GM23338 (cell line): ENCODE measurements around the gene SEZ6L. TPM values are rescaled to one million over a fixed set of nuclear protein-coding genes. Genes with fewer than 3 reads are reported as not detected.

ENCODE experiments used
- ATAC-seq: fragments of 200-7000 bp; cut with Tn5 transposase; 3 replicates; pipeline ENCODE4 v1.9.1; 2020
- DNase-seq: peaks from one replicate; pipeline ENCODE4 v3.0.0-alpha.2; 2015; ENCODE audit warnings: low spot score
- H2AFZ ChIP-seq: fragments of 200-600 bp; sonication (generic); 2 replicates; pipeline ENCODE4 v1.8.0; 2016; ENCODE audit warnings: antibody characterized with exemption, mild to moderate bottlenecking, moderate library complexity
- H3F3A ChIP-seq: fragments of 200-600 bp; sonication (generic); replicated peaks from 2 replicates; pipeline ENCODE4 v1.8.0; 2017; ENCODE audit warnings: antibody characterized with exemption, mixed run types, low read depth
- H3K27ac ChIP-seq: fragments of 200-600 bp; sonication (generic); 2 replicates; pipeline ENCODE4 v1.6.1; 2016; ENCODE audit warnings: low read depth
- H3K27me3 ChIP-seq: fragments of 200-600 bp; sonication (generic); 2 replicates; pipeline ENCODE4 v1.8.0; 2016; ENCODE audit warnings: mild to moderate bottlenecking, mixed run types, moderate library complexity; ENCODE audit not compliant: insufficient read depth
- H3K36me3 ChIP-seq: fragments of 200-600 bp; sonication (generic); 2 replicates; pipeline ENCODE4 v1.8.0; 2016; ENCODE audit warnings: mild to moderate bottlenecking; ENCODE audit not compliant: insufficient read depth
- H3K4me1 ChIP-seq: fragments of 200-600 bp; sonication (generic); 2 replicates; pipeline ENCODE4 v1.8.0; 2016; ENCODE audit warnings: mild to moderate bottlenecking, moderate library complexity; ENCODE audit not compliant: insufficient read depth
- H3K4me2 ChIP-seq: fragments of 200-600 bp; sonication (generic); 2 replicates; pipeline ENCODE4 v1.7.1; 2017; ENCODE audit warnings: mixed run types
- H3K4me3 ChIP-seq: fragments of 200-600 bp; sonication (generic); 2 replicates; pipeline ENCODE4 v1.6.1; 2016; ENCODE audit warnings: mixed run types
- H3K79me2 ChIP-seq: fragments of 200-600 bp; sonication (generic); replicated peaks from 2 replicates; pipeline ENCODE4 v1.8.0; 2017; ENCODE audit warnings: mild to moderate bottlenecking; ENCODE audit not compliant: insufficient read depth
- H3K9me2 ChIP-seq: fragments of 200-600 bp; sonication (generic); 2 replicates; pipeline ENCODE4 v1.8.0; 2017; ENCODE audit not compliant: insufficient read depth
- H4K20me1 ChIP-seq: fragments of 200-600 bp; sonication (generic); replicated peaks from 2 replicates; pipeline ENCODE4 v1.8.0; 2017; ENCODE audit warnings: mild to moderate bottlenecking; ENCODE audit not compliant: insufficient read depth
- H3K27ac Mint-ChIP-seq: 2 replicates; pipeline ENCODE4 v1.8.0; 2020; ENCODE audit warnings: inconsistent platforms, mild to moderate bottlenecking, moderate library complexity, mixed read lengths
- H3K27me3 Mint-ChIP-seq: 3 replicates; pipeline ENCODE4 v1.8.0; 2022; ENCODE audit warnings: low read depth, mild to moderate bottlenecking, moderate library complexity, mixed read lengths, inconsistent platforms; ENCODE audit not compliant: insufficient read depth, poor library complexity
- H3K36me3 Mint-ChIP-seq: 3 replicates; pipeline ENCODE4 v1.8.0; 2021; ENCODE audit warnings: low read depth, mild to moderate bottlenecking, inconsistent platforms, moderate library complexity, mixed read lengths
- H3K4me1 Mint-ChIP-seq: 3 replicates; pipeline ENCODE4 v1.8.0; 2020; ENCODE audit warnings: mild to moderate bottlenecking, inconsistent platforms, mixed read lengths
- H3K4me3 Mint-ChIP-seq: 3 replicates; pipeline ENCODE4 v1.8.0; 2021; ENCODE audit warnings: moderate library complexity, mild to moderate bottlenecking, inconsistent platforms, mixed read lengths
- H3K9me3 Mint-ChIP-seq: 3 replicates; pipeline ENCODE4 v1.8.0; 2020; ENCODE audit warnings: moderate library complexity, mild to moderate bottlenecking, inconsistent platforms, mixed read lengths
- CREB1 ChIP-seq: fragments of 250-450 bp; sonication (Bioruptor Pico); IDR thresholded peaks from 2 replicates; pipeline ENCODE4 v1.5.0; 2020; ENCODE audit warnings: low read depth, mild to moderate bottlenecking, moderate library complexity
- EZH2 ChIP-seq: fragments of 200-600 bp; sonication (generic); IDR thresholded peaks from one replicate; pipeline ENCODE4 v1.8.0; 2017; ENCODE audit warnings: antibody characterized with exemption, mild to moderate bottlenecking, low read depth; ENCODE audit not compliant: unreplicated experiment
- EZH2phosphoT487 ChIP-seq: fragments of 200-600 bp; sonication (generic); IDR thresholded peaks from one replicate; pipeline ENCODE4 v1.8.1; 2018; ENCODE audit warnings: antibody characterized with exemption; ENCODE audit not compliant: unreplicated experiment
- JUNB ChIP-seq: IDR thresholded peaks from one replicate; pipeline ENCODE4 v1.6.1; 2016; ENCODE audit warnings: antibody characterized with exemption; ENCODE audit not compliant: unreplicated experiment
- NANOG ChIP-seq: IDR thresholded peaks from 2 replicates; pipeline ENCODE4 v1.6.1; 2016; ENCODE audit warnings: antibody characterized with exemption, borderline replicate concordance
- POLR2AphosphoS5 ChIP-seq: IDR thresholded peaks from 2 replicates; pipeline ENCODE4 v1.6.1; 2016; ENCODE audit warnings: antibody characterized with exemption, low read depth
- STAT1 ChIP-seq: IDR thresholded peaks from one replicate; pipeline ENCODE4 v1.6.1; 2016; ENCODE audit warnings: antibody characterized with exemption; ENCODE audit not compliant: unreplicated experiment
- ZNF114 ChIP-seq: fragments of 250-450 bp; sonication (Bioruptor Pico); IDR thresholded peaks from 2 replicates; pipeline ENCODE4 v1.5.0; 2020; ENCODE audit warnings: mild to moderate bottlenecking, moderate library complexity
- ZNF331 ChIP-seq: fragments of 250-450 bp; sonication (Bioruptor Pico); IDR thresholded peaks from 2 replicates; pipeline ENCODE4 v1.5.0; 2020; ENCODE audit warnings: low read depth, mild to moderate bottlenecking, moderate library complexity
- polyA plus RNA-seq: library from polyadenylated mRNA; unstranded; fragments of >200 nt; fragmentation: Nextera tagmentation; extraction: Ambion mirVana; gene quantifications from 2 replicates; pipeline ENCODE4 v1.2.1, GENCODE V29; 2016
- total RNA-seq: library from RNA; depleted of rRNA; stranded (reverse); fragments of >200 nt; shearing (Covaris generic); gene quantifications from 2 replicates; pipeline ENCODE4 v1.2.3, GENCODE V29; 2014
- TF ChIP-seq, protein P1 (sequence below), 2 experiments: fragments of 200-600 bp in 1 of 2; sonication (generic) in 1 of 2; conservative IDR thresholded peaks; 2 replicates each; pipeline versions ENCODE4 v1.5.1 to v1.6.1; 2016 to 2017; ENCODE audit warnings: antibody characterized with exemption in 2 of 2, low read depth in 2 of 2, mild to moderate bottlenecking in 2 of 2, moderate library complexity in 1 of 2
- TF ChIP-seq, protein P2 (sequence below): IDR thresholded peaks from one replicate; pipeline ENCODE4 v1.6.1; 2018; ENCODE audit warnings: antibody characterized with exemption; ENCODE audit not compliant: unreplicated experiment
- TF ChIP-seq, protein P3 (sequence below): IDR thresholded peaks from 2 replicates; pipeline ENCODE4 v1.6.1; 2016; ENCODE audit warnings: antibody characterized with exemption
- TF ChIP-seq, protein P4 (sequence below): fragments of 250-450 bp; sonication (Bioruptor Pico); IDR thresholded peaks from 2 replicates; pipeline ENCODE4 v1.5.0; 2020; ENCODE audit warnings: mild to moderate bottlenecking, moderate library complexity

Gene SEZ6L
- total and polyA plus RNA-seq, 2 experiments from 2014 or later: 0.13 to 0.24 TPM

DNA sequence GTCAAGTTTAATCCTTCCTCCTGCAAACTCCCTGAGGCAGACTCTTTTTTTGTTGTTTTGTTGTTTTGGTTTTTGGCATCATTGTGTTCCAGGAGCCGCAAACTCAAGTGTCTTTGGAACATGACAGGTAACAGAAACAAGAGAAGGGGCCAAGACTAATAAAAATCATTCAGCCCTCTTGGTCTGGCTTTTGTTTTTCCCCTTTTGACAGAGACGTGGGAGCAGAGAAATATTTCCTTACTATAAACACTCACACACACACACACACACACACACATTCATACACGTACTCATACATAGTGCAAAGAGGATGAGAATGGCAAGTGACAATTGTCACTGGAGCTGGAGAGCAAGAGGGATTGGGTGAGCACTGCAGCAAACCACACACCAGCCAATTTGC lies 249.4 kb downstream of the SEZ6L start:
- peak overlapping the region; percentile 85; the same call in 1 of the 2 replicates for H2AFZ ChIP-seq

More for the DNA sequence above, 249.4 kb downstream of the SEZ6L start:
- H3K4me3 Mint-ChIP-seq: no peak overlapping the region
- H3K79me2 ChIP-seq: no peaks in the 10 kb centered on the region
- H3K4me2 ChIP-seq: no peak overlapping the region
- H3K27ac ChIP-seq: no peak overlapping the region
- H3F3A ChIP-seq: no peaks in the 10 kb centered on the region; the same call in 1 of the 2 replicates
- H3K9me3 Mint-ChIP-seq: no peaks in the 10 kb centered on the region
- no peaks in the 10 kb centered on the region for H3K36me3 ChIP-seq
- DNase-seq (no peak), ATAC-seq (no peak)
- no peak overlapping the region for H3K4me3 ChIP-seq
- H3K4me1 Mint-ChIP-seq: peaks cover 27% of the 10 kb centered on the region
- TF ChIP-seq EZH2phosphoT487 (no peak), EZH2 (no peak), ZNF114 (no peak), POLR2AphosphoS5 (no peak), JUNB (no peak), ZNF331 (CRISPR knock-in tag) (no peak), STAT1 (no peak), CREB1 (CRISPR knock-in tag) (no peak), NANOG (no peak)
- TF ChIP-seq, protein P1, sequence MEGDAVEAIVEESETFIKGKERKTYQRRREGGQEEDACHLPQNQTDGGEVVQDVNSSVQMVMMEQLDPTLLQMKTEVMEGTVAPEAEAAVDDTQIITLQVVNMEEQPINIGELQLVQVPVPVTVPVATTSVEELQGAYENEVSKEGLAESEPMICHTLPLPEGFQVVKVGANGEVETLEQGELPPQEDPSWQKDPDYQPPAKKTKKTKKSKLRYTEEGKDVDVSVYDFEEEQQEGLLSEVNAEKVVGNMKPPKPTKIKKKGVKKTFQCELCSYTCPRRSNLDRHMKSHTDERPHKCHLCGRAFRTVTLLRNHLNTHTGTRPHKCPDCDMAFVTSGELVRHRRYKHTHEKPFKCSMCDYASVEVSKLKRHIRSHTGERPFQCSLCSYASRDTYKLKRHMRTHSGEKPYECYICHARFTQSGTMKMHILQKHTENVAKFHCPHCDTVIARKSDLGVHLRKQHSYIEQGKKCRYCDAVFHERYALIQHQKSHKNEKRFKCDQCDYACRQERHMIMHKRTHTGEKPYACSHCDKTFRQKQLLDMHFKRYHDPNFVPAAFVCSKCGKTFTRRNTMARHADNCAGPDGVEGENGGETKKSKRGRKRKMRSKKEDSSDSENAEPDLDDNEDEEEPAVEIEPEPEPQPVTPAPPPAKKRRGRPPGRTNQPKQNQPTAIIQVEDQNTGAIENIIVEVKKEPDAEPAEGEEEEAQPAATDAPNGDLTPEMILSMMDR (conservative IDR thresholded peaks at IDR 0.05; ENCODE audit: low read depth in 2 of 2): no peak
- TF ChIP-seq, protein P2, sequence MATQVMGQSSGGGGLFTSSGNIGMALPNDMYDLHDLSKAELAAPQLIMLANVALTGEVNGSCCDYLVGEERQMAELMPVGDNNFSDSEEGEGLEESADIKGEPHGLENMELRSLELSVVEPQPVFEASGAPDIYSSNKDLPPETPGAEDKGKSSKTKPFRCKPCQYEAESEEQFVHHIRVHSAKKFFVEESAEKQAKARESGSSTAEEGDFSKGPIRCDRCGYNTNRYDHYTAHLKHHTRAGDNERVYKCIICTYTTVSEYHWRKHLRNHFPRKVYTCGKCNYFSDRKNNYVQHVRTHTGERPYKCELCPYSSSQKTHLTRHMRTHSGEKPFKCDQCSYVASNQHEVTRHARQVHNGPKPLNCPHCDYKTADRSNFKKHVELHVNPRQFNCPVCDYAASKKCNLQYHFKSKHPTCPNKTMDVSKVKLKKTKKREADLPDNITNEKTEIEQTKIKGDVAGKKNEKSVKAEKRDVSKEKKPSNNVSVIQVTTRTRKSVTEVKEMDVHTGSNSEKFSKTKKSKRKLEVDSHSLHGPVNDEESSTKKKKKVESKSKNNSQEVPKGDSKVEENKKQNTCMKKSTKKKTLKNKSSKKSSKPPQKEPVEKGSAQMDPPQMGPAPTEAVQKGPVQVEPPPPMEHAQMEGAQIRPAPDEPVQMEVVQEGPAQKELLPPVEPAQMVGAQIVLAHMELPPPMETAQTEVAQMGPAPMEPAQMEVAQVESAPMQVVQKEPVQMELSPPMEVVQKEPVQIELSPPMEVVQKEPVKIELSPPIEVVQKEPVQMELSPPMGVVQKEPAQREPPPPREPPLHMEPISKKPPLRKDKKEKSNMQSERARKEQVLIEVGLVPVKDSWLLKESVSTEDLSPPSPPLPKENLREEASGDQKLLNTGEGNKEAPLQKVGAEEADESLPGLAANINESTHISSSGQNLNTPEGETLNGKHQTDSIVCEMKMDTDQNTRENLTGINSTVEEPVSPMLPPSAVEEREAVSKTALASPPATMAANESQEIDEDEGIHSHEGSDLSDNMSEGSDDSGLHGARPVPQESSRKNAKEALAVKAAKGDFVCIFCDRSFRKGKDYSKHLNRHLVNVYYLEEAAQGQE: no peak
- TF ChIP-seq, protein P3, sequence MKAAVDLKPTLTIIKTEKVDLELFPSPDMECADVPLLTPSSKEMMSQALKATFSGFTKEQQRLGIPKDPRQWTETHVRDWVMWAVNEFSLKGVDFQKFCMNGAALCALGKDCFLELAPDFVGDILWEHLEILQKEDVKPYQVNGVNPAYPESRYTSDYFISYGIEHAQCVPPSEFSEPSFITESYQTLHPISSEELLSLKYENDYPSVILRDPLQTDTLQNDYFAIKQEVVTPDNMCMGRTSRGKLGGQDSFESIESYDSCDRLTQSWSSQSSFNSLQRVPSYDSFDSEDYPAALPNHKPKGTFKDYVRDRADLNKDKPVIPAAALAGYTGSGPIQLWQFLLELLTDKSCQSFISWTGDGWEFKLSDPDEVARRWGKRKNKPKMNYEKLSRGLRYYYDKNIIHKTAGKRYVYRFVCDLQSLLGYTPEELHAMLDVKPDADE: no peak
- TF ChIP-seq, protein P4, sequence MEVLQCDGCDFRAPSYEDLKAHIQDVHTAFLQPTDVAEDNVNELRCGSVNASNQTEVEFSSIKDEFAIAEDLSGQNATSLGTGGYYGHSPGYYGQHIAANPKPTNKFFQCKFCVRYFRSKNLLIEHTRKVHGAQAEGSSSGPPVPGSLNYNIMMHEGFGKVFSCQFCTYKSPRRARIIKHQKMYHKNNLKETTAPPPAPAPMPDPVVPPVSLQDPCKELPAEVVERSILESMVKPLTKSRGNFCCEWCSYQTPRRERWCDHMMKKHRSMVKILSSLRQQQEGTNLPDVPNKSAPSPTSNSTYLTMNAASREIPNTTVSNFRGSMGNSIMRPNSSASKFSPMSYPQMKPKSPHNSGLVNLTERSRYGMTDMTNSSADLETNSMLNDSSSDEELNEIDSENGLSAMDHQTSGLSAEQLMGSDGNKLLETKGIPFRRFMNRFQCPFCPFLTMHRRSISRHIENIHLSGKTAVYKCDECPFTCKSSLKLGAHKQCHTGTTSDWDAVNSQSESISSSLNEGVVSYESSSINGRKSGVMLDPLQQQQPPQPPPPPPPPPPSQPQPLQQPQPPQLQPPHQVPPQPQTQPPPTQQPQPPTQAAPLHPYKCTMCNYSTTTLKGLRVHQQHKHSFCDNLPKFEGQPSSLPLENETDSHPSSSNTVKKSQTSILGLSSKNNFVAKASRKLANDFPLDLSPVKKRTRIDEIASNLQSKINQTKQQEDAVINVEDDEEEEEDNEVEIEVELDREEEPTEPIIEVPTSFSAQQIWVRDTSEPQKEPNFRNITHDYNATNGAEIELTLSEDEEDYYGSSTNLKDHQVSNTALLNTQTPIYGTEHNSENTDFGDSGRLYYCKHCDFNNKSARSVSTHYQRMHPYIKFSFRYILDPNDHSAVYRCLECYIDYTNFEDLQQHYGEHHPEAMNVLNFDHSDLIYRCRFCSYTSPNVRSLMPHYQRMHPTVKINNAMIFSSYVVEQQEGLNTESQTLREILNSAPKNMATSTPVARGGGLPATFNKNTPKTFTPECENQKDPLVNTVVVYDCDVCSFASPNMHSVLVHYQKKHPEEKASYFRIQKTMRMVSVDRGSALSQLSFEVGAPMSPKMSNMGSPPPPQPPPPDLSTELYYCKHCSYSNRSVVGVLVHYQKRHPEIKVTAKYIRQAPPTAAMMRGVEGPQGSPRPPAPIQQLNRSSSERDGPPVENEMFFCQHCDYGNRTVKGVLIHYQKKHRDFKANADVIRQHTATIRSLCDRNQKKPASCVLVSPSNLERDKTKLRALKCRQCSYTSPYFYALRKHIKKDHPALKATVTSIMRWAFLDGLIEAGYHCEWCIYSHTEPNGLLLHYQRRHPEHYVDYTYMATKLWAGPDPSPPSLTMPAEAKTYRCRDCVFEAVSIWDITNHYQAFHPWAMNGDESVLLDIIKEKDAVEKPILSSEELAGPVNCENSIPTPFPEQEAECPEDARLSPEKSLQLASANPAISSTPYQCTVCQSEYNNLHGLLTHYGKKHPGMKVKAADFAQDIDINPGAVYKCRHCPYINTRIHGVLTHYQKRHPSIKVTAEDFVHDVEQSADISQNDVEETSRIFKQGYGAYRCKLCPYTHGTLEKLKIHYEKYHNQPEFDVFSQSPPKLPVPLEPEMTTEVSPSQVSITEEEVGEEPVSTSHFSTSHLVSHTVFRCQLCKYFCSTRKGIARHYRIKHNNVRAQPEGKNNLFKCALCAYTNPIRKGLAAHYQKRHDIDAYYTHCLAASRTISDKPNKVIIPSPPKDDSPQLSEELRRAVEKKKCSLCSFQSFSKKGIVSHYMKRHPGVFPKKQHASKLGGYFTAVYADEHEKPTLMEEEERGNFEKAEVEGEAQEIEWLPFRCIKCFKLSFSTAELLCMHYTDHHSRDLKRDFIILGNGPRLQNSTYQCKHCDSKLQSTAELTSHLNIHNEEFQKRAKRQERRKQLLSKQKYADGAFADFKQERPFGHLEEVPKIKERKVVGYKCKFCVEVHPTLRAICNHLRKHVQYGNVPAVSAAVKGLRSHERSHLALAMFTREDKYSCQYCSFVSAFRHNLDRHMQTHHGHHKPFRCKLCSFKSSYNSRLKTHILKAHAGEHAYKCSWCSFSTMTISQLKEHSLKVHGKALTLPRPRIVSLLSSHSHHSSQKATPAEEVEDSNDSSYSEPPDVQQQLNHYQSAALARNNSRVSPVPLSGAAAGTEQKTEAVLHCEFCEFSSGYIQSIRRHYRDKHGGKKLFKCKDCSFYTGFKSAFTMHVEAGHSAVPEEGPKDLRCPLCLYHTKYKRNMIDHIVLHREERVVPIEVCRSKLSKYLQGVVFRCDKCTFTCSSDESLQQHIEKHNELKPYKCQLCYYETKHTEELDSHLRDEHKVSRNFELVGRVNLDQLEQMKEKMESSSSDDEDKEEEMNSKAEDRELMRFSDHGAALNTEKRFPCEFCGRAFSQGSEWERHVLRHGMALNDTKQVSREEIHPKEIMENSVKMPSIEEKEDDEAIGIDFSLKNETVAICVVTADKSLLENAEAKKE (CRISPR knock-in tag): no peak
- H3K27ac Mint-ChIP-seq: no peak overlapping the region
- no peaks in the 10 kb centered on the region; the same call in 1 of the 2 replicates for H3K9me2 ChIP-seq
- no peaks in the 10 kb centered on the region for H3K36me3 Mint-ChIP-seq
- H4K20me1 ChIP-seq: no peaks in the 10 kb centered on the region
- peaks cover 5% of the 10 kb centered on the region for H3K27me3 Mint-ChIP-seq
- H3K27me3 ChIP-seq: no peaks in the 10 kb centered on the region
- peaks cover 8% of the 10 kb centered on the region for H3K4me1 ChIP-seq
